ENCODE data around the gene TNPO1.

Gene TNPO1

GRCh38 chr5:72847439-72847838, 31.0 kb downstream of the TNPO1 start:
- H3K36me3 ChIP-seq (ENCODE audit: control insufficient read depth, insufficient read depth, low read length), result no peaks in the 10 kb centered on the region
- no peak overlapping the region for H3K27ac ChIP-seq (ENCODE audit: low read depth, low read length)
- peaks cover 20% of the 10 kb centered on the region for H3K4me1 ChIP-seq (ENCODE audit: control insufficient read depth, insufficient read depth, low read length)
- H3K9ac ChIP-seq (ENCODE audit: low read length), result no peak overlapping the region
- peak overlapping the region; percentile 91 for H3K4me3 ChIP-seq (ENCODE audit: low read length)
- no peaks in the 10 kb centered on the region for H3K27me3 ChIP-seq (ENCODE audit: control insufficient read depth, insufficient read depth, low read length)

GRCh38 chr5:72847989-72848473, 31.6 kb downstream of the TNPO1 start:
- Histone ChIP-seq H3K4me1 (ENCODE audit: control insufficient read depth, insufficient read depth, low read length) (peaks cover 21% of the 10 kb centered on the region), H3K4me3 (ENCODE audit: low read length) (peak overlapping the region; percentile 91), H3K27ac (ENCODE audit: low read depth, low read length) (peak overlapping the region; percentile 89), H3K36me3 (ENCODE audit: control insufficient read depth, insufficient read depth, low read length) (peaks cover under 1% of the 10 kb centered on the region), H3K9ac (ENCODE audit: low read length) (peak overlapping the region; percentile 76), H3K27me3 (ENCODE audit: control insufficient read depth, insufficient read depth, low read length) (no peaks in the 10 kb centered on the region)

GRCh38 chr5:72848474-72849428, 32.3 kb downstream of the TNPO1 start:
- peaks cover 21% of the 10 kb centered on the region for H3K4me1 ChIP-seq (ENCODE audit: control insufficient read depth, insufficient read depth, low read length)
- peak overlapping the region; percentile 76 for H3K9ac ChIP-seq (ENCODE audit: low read length)
- H3K27me3 ChIP-seq (ENCODE audit: control insufficient read depth, insufficient read depth, low read length), result no peaks in the 10 kb centered on the region
- peak overlapping the region; percentile 91 for H3K4me3 ChIP-seq (ENCODE audit: low read length)
- peak overlapping the region; percentile 89 for H3K27ac ChIP-seq (ENCODE audit: low read depth, low read length)
- H3K36me3 ChIP-seq (ENCODE audit: control insufficient read depth, insufficient read depth, low read length), result peaks cover 3% of the 10 kb centered on the region

- Histone ChIP-seq H3K9ac (ENCODE audit: low read length) (no peak overlapping the region), H3K36me3 (ENCODE audit: control insufficient read depth, insufficient read depth, low read length) (peaks cover 3% of the 10 kb centered on the region), H3K27ac (ENCODE audit: low read depth, low read length) (no peak overlapping the region), H3K27me3 (ENCODE audit: control insufficient read depth, insufficient read depth, low read length) (no peaks in the 10 kb centered on the region), H3K4me1 (ENCODE audit: control insufficient read depth, insufficient read depth, low read length) (peaks cover 21% of the 10 kb centered on the region), H3K4me3 (ENCODE audit: low read length) (peak overlapping the region; percentile 58)
These were observed 33.1 kb downstream of the TNPO1 start for GRCh38 chr5:72849546-72849945.

GRCh38 chr5:72850113-72850512, 33.7 kb downstream of the TNPO1 start:
- Histone ChIP-seq H3K4me1 (ENCODE audit: control insufficient read depth, insufficient read depth, low read length) (peaks cover 21% of the 10 kb centered on the region), H3K9ac (ENCODE audit: low read length) (no peak overlapping the region), H3K27me3 (ENCODE audit: control insufficient read depth, insufficient read depth, low read length) (no peaks in the 10 kb centered on the region), H3K4me3 (ENCODE audit: low read length) (peak overlapping the region; percentile 58), H3K36me3 (ENCODE audit: control insufficient read depth, insufficient read depth, low read length) (peaks cover 3% of the 10 kb centered on the region), H3K27ac (ENCODE audit: low read depth, low read length) (peak overlapping the region; percentile 9)

- no peaks in the 10 kb centered on the region for H3K27me3 ChIP-seq (ENCODE audit: control insufficient read depth, insufficient read depth, low read length)
- H3K4me1 ChIP-seq (ENCODE audit: control insufficient read depth, insufficient read depth, low read length), result peaks cover 21% of the 10 kb centered on the region
- H3K36me3 ChIP-seq (ENCODE audit: control insufficient read depth, insufficient read depth, low read length), result peaks cover 3% of the 10 kb centered on the region
- H3K27ac ChIP-seq (ENCODE audit: low read depth, low read length), result no peak overlapping the region
- H3K9ac ChIP-seq (ENCODE audit: low read length), result no peak overlapping the region
- no peak overlapping the region for H3K4me3 ChIP-seq (ENCODE audit: low read length)
These were observed 35.9 kb downstream of the TNPO1 start for GRCh38 chr5:72852356-72852755.

- no peak overlapping the region for H3K27ac ChIP-seq (ENCODE audit: low read depth, low read length)
- H3K27me3 ChIP-seq (ENCODE audit: control insufficient read depth, insufficient read depth, low read length), result no peaks in the 10 kb centered on the region
- H3K9ac ChIP-seq (ENCODE audit: low read length), result no peak overlapping the region
- H3K4me1 ChIP-seq (ENCODE audit: control insufficient read depth, insufficient read depth, low read length), result peaks cover 16% of the 10 kb centered on the region
- H3K4me3 ChIP-seq (ENCODE audit: low read length), result no peak overlapping the region
- H3K36me3 ChIP-seq (ENCODE audit: control insufficient read depth, insufficient read depth, low read length), result peaks cover 3% of the 10 kb centered on the region
These were observed 38.0 kb downstream of the TNPO1 start for GRCh38 chr5:72854419-72854818.

- Histone ChIP-seq H3K9ac (ENCODE audit: low read length) (no peak overlapping the region), H3K4me1 (ENCODE audit: control insufficient read depth, insufficient read depth, low read length) (peaks cover 13% of the 10 kb centered on the region)
These were observed 39.4 kb downstream of the TNPO1 start for GRCh38 chr5:72855821-72856220.

GRCh38 chr5:72857396-72857795, 40.9 kb downstream of the TNPO1 start:
- Histone ChIP-seq H3K9ac (ENCODE audit: low read length) (no peak overlapping the region), H3K4me3 (ENCODE audit: low read length) (no peak overlapping the region), H3K27me3 (ENCODE audit: control insufficient read depth, insufficient read depth, low read length) (no peaks in the 10 kb centered on the region), H3K27ac (ENCODE audit: low read depth, low read length) (no peak overlapping the region), H3K4me1 (ENCODE audit: control insufficient read depth, insufficient read depth, low read length) (peaks cover 5% of the 10 kb centered on the region), H3K36me3 (ENCODE audit: control insufficient read depth, insufficient read depth, low read length) (peaks cover 6% of the 10 kb centered on the region)

More at GRCh38 chr5:72855821-72856220, 39.4 kb downstream of the TNPO1 start:
- Histone ChIP-seq H3K36me3 (ENCODE audit: control insufficient read depth, insufficient read depth, low read length) (peaks cover 3% of the 10 kb centered on the region), H3K27me3 (ENCODE audit: control insufficient read depth, insufficient read depth, low read length) (no peaks in the 10 kb centered on the region), H3K27ac (ENCODE audit: low read depth, low read length) (no peak overlapping the region), H3K4me3 (ENCODE audit: low read length) (no peak overlapping the region)

GRCh38 chr5:72859127-72859526, 42.7 kb downstream of the TNPO1 start:
- H3K36me3 ChIP-seq (ENCODE audit: control insufficient read depth, insufficient read depth, low read length), result peaks cover 7% of the 10 kb centered on the region
- no peaks in the 10 kb centered on the region for H3K27me3 ChIP-seq (ENCODE audit: control insufficient read depth, insufficient read depth, low read length)
- no peak overlapping the region for H3K27ac ChIP-seq (ENCODE audit: low read depth, low read length)
- H3K9ac ChIP-seq (ENCODE audit: low read length), result no peak overlapping the region
- H3K4me1 ChIP-seq (ENCODE audit: control insufficient read depth, insufficient read depth, low read length), result peaks cover 4% of the 10 kb centered on the region
- no peak overlapping the region for H3K4me3 ChIP-seq (ENCODE audit: low read length)

GRCh38 chr5:72860499-72860898, 44.0 kb downstream of the TNPO1 start:
- no peak overlapping the region for H3K27ac ChIP-seq (ENCODE audit: low read depth, low read length)
- no peak overlapping the region for H3K9ac ChIP-seq (ENCODE audit: low read length)
- no peaks in the 10 kb centered on the region for H3K27me3 ChIP-seq (ENCODE audit: control insufficient read depth, insufficient read depth, low read length)
- H3K4me3 ChIP-seq (ENCODE audit: low read length), result no peak overlapping the region
- H3K4me1 ChIP-seq (ENCODE audit: control insufficient read depth, insufficient read depth, low read length), result peaks cover 4% of the 10 kb centered on the region
- peaks cover 9% of the 10 kb centered on the region for H3K36me3 ChIP-seq (ENCODE audit: control insufficient read depth, insufficient read depth, low read length)

- H3K4me3 ChIP-seq (ENCODE audit: low read length), result no peak overlapping the region
These were observed 55.0 kb downstream of the TNPO1 start for GRCh38 chr5:72871366-72872024.

More at GRCh38 chr5:72871366-72872024, 55.0 kb downstream of the TNPO1 start:
- Histone ChIP-seq H3K27ac (ENCODE audit: low read depth, low read length) (no peak overlapping the region), H3K4me1 (ENCODE audit: control insufficient read depth, insufficient read depth, low read length) (no peaks in the 10 kb centered on the region), H3K27me3 (ENCODE audit: control insufficient read depth, insufficient read depth, low read length) (no peaks in the 10 kb centered on the region), H3K36me3 (ENCODE audit: control insufficient read depth, insufficient read depth, low read length) (peaks cover 12% of the 10 kb centered on the region), H3K9ac (ENCODE audit: low read length) (no peak overlapping the region)

Measured in rectal smooth muscle tissue (tissue), 1 donor.